HepG2 (cell line): ENCODE results near the gene VEGFB.

Source experiments
- KLF6 ChIP-seq: IDR thresholded peaks from 2 replicates; pipeline ENCODE4 v1.8.0; 2016; ENCODE audit warnings: missing biosample characterization, missing genetic modification reagents
- MAX ChIP-seq: IDR thresholded peaks from 2 replicates; pipeline ENCODE4 v1.6.1; 2012; ENCODE audit warnings: inconsistent platforms
- MLX ChIP-seq: IDR thresholded peaks from 2 replicates; pipeline ENCODE4 v1.6.1; 2016
- PRDM4 ChIP-seq: sonication (generic); formaldehyde crosslinking; IDR thresholded peaks from 2 replicates; pipeline ENCODE4 v1.9.0; 2021; ENCODE audit warnings: missing genetic modification reagents, borderline replicate concordance
- SNAPC2 ChIP-seq: sonication (generic); formaldehyde crosslinking; IDR thresholded peaks from 2 replicates; pipeline ENCODE4 v1.8.1; 2022; ENCODE audit warnings: mild to moderate bottlenecking, missing genetic modification reagents
- ZBTB1 ChIP-seq: sonication (generic); formaldehyde crosslinking; IDR thresholded peaks from 2 replicates; pipeline ENCODE4 v1.4.0; 2020; ENCODE audit warnings: missing genetic modification reagents, borderline replicate concordance
- ZNF619 ChIP-seq: sonication (generic); formaldehyde crosslinking; IDR thresholded peaks from 2 replicates; pipeline ENCODE4 v1.4.0; 2020; ENCODE audit warnings: mild to moderate bottlenecking, missing genetic modification reagents

GRCh38 chr11:64276653-64277431, 42.5 kb downstream of the VEGFB start:
- no peak for TF ChIP-seq MLX
- no peak for TF ChIP-seq ZNF619
- no peak for TF ChIP-seq PRDM4 (CRISPR knock-in tag)
- TF ChIP-seq SNAPC2 (CRISPR knock-in tag) = no peak
- TF ChIP-seq KLF6 (CRISPR knock-in tag) = no peak
- TF ChIP-seq MAX = no peak
- no peak for TF ChIP-seq ZBTB1 (CRISPR knock-in tag)
